GM12878 (cell line): ENCODE results near the gene SPATA2. TPM values are rescaled to one million over a fixed set of nuclear protein-coding genes. Genes with fewer than 3 reads are reported as not detected.

Experiments
- CHD2 ChIP-seq: IDR thresholded peaks from 2 replicates; pipeline ENCODE4 v1.6.1; 2011; ENCODE audit warnings: low read depth, low read length, improper control_type of control experiment, borderline replicate concordance
- DPF2 ChIP-seq: fragments of 450-650 bp; IDR thresholded peaks from 2 replicates; pipeline ENCODE4 v1.6.1; 2017; ENCODE audit warnings: mild to moderate bottlenecking
- FOXM1 ChIP-seq: IDR thresholded peaks from 2 replicates; pipeline ENCODE4 v1.6.1; 2012; ENCODE audit warnings: low read depth, mild to moderate bottlenecking, inconsistent platforms, low read length, moderate library complexity
- KDM1A ChIP-seq: fragments of 200-600 bp; sonication (generic); IDR thresholded peaks from 2 replicates; pipeline ENCODE4 v1.6.1; 2016; ENCODE audit warnings: borderline replicate concordance
- MTA3 ChIP-seq: IDR thresholded peaks from 2 replicates; pipeline ENCODE4 v1.6.1; 2012; ENCODE audit warnings: low read length, inconsistent platforms, borderline replicate concordance
- NBN ChIP-seq: fragments of 450-650 bp; IDR thresholded peaks from 2 replicates; pipeline ENCODE4 v1.6.1; 2016
- PML ChIP-seq: IDR thresholded peaks from 2 replicates; pipeline ENCODE4 v1.6.1; 2012; ENCODE audit warnings: low read length, inconsistent platforms
- SMC3 ChIP-seq: IDR thresholded peaks from 2 replicates; pipeline ENCODE4 v1.6.1; 2011; ENCODE audit warnings: low read length, improper control_type of control experiment, borderline replicate concordance
- SP1 ChIP-seq: IDR thresholded peaks from one replicate; pipeline ENCODE4 v1.6.1; 2011; ENCODE audit warnings: low read depth, low read length
- SREBF2 ChIP-seq: IDR thresholded peaks from 2 replicates; pipeline ENCODE4 v1.6.1; 2012; ENCODE audit warnings: mild to moderate bottlenecking, low read length
- polyA plus RNA-seq, 11 experiments: library from polyadenylated mRNA; depleted of rRNA in 4 of 11; unstranded in 6 of 11; stranded (reverse) in 5 of 11; fragments of >200 nt; fragmentation: Nextera tagmentation in 4 of 11; fragmentation: Illumina TruSeq in 1 of 11; extraction: Ambion mirVana in 4 of 11; extraction: Trizol in 1 of 11; gene quantifications; 1 replicate in 1 of 11; 2 replicates in 10 of 11; pipeline versions ENCODE4 v1.2.1 to v1.2.3, GENCODE V29; 2011 to 2016; ENCODE audit warnings: inconsistent platforms in 2 of 11, missing spikeins in 2 of 11, low read depth in 1 of 11
- total RNA-seq, 4 experiments: library from RNA; depleted of rRNA in 3 of 4; stranded (reverse); fragments of >200 nt in 3 of 4; fragmentation: Illumina TruSeq in 1 of 4; extraction: Trizol in 1 of 4; gene quantifications; 2 replicates each; pipeline versions ENCODE4 v1.2.1 to v1.2.3, GENCODE V29; 2013 to 2021
- TF ChIP-seq, protein P1 (sequence below): IDR thresholded peaks from 2 replicates; pipeline ENCODE4 v1.6.1; 2011; ENCODE audit warnings: low read depth, low read length, improper control_type of control experiment, borderline replicate concordance
- TF ChIP-seq, protein P2 (sequence below): fragments of 450-650 bp; IDR thresholded peaks from 2 replicates; pipeline ENCODE4 v1.6.1; 2017; ENCODE audit warnings: antibody characterized with exemption, mild to moderate bottlenecking, moderate library complexity
- TF ChIP-seq, protein P3 (sequence below): IDR thresholded peaks from 2 replicates; pipeline ENCODE4 v1.6.1; 2011; ENCODE audit warnings: borderline replicate concordance, low read depth, mild to moderate bottlenecking, moderate library complexity, low read length; ENCODE audit not compliant: insufficient read depth, poor library complexity, severe bottlenecking
- TF ChIP-seq, protein P4 (sequence below): IDR thresholded peaks from 2 replicates; pipeline ENCODE4 v1.6.1; 2012; ENCODE audit warnings: improper control_type of control experiment, low read depth, low read length; ENCODE audit not compliant: insufficient replicate concordance
- TF ChIP-seq, protein P5 (sequence below): fragments of 450-650 bp; formaldehyde crosslinking; IDR thresholded peaks from 2 replicates; pipeline ENCODE4 v1.4.0; 2020; ENCODE audit warnings: mild to moderate bottlenecking, moderate library complexity

The SPATA2 gene
- total and polyA plus RNA-seq, 10 of the 15 experiments (the other 5 are each of a cell fraction or from before 2014, with no cell fraction given) = 0.93 to 11.7 (median 5.6) TPM

DNA sequence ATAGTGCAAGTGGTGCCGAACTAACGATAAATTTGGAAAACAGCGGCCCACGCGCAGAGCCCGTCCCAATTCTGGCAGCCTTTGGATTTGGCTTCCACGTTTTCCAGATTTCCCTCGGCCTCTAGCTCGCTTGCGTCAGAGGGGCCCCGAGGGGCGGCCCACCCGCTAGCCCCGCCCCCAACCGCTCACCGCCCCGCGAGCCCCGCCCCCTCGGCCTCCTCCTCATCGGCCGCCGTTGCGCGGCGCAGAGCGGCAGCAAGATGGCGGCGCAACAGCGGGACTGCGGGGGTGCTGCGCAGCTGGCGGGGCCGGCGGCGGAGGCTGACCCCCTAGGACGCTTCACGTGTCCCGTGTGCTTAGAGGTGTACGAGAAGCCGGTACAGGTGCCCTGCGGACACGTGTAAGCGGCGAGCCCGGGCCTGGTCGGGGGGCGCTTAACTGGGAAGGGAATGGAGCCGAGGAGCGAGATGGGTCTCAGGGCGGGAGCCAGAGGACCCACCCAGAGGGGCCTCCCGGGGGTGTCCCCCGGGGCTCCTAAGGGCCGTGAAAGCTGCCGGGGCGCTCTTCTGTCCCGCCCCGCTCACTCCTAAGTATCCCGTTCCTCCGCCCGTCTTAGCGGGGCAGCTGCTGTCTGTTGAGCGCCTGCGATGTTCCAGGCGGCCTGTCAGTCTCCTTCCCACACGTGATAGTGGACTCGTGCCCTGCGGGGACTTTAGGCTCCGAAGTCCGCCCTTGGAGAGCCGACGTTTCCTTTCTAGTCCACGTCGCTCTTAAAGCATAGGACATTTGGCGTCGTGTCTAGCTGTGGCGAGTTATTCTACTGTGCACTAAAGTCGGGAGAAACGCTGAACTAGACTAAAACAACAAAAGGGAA, 21.1 kb upstream of the SPATA2 start, which contains the start of gene RNF114 (continued):
- TF ChIP-seq, protein P1, sequence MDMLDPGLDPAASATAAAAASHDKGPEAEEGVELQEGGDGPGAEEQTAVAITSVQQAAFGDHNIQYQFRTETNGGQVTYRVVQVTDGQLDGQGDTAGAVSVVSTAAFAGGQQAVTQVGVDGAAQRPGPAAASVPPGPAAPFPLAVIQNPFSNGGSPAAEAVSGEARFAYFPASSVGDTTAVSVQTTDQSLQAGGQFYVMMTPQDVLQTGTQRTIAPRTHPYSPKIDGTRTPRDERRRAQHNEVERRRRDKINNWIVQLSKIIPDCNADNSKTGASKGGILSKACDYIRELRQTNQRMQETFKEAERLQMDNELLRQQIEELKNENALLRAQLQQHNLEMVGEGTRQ = no peak
- TF ChIP-seq MTA3 (no peak), NBN (no peak), DPF2 (peak; percentile 73), CHD2 (no peak), FOXM1 (no peak), KDM1A (no peak), SREBF2 (no peak), SP1 (peak; percentile 92), PML (0 out of 2 replicates have a peak, but pooled peaks have one; percentile 52), SMC3 (no peak)
- TF ChIP-seq, protein P2, sequence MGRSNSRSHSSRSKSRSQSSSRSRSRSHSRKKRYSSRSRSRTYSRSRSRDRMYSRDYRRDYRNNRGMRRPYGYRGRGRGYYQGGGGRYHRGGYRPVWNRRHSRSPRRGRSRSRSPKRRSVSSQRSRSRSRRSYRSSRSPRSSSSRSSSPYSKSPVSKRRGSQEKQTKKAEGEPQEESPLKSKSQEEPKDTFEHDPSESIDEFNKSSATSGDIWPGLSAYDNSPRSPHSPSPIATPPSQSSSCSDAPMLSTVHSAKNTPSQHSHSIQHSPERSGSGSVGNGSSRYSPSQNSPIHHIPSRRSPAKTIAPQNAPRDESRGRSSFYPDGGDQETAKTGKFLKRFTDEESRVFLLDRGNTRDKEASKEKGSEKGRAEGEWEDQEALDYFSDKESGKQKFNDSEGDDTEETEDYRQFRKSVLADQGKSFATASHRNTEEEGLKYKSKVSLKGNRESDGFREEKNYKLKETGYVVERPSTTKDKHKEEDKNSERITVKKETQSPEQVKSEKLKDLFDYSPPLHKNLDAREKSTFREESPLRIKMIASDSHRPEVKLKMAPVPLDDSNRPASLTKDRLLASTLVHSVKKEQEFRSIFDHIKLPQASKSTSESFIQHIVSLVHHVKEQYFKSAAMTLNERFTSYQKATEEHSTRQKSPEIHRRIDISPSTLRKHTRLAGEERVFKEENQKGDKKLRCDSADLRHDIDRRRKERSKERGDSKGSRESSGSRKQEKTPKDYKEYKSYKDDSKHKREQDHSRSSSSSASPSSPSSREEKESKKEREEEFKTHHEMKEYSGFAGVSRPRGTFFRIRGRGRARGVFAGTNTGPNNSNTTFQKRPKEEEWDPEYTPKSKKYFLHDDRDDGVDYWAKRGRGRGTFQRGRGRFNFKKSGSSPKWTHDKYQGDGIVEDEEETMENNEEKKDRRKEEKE = no peak
- TF ChIP-seq, protein P3, sequence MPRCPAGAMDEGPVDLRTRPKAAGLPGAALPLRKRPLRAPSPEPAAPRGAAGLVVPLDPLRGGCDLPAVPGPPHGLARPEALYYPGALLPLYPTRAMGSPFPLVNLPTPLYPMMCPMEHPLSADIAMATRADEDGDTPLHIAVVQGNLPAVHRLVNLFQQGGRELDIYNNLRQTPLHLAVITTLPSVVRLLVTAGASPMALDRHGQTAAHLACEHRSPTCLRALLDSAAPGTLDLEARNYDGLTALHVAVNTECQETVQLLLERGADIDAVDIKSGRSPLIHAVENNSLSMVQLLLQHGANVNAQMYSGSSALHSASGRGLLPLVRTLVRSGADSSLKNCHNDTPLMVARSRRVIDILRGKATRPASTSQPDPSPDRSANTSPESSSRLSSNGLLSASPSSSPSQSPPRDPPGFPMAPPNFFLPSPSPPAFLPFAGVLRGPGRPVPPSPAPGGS = no peak
- TF ChIP-seq, protein P4, sequence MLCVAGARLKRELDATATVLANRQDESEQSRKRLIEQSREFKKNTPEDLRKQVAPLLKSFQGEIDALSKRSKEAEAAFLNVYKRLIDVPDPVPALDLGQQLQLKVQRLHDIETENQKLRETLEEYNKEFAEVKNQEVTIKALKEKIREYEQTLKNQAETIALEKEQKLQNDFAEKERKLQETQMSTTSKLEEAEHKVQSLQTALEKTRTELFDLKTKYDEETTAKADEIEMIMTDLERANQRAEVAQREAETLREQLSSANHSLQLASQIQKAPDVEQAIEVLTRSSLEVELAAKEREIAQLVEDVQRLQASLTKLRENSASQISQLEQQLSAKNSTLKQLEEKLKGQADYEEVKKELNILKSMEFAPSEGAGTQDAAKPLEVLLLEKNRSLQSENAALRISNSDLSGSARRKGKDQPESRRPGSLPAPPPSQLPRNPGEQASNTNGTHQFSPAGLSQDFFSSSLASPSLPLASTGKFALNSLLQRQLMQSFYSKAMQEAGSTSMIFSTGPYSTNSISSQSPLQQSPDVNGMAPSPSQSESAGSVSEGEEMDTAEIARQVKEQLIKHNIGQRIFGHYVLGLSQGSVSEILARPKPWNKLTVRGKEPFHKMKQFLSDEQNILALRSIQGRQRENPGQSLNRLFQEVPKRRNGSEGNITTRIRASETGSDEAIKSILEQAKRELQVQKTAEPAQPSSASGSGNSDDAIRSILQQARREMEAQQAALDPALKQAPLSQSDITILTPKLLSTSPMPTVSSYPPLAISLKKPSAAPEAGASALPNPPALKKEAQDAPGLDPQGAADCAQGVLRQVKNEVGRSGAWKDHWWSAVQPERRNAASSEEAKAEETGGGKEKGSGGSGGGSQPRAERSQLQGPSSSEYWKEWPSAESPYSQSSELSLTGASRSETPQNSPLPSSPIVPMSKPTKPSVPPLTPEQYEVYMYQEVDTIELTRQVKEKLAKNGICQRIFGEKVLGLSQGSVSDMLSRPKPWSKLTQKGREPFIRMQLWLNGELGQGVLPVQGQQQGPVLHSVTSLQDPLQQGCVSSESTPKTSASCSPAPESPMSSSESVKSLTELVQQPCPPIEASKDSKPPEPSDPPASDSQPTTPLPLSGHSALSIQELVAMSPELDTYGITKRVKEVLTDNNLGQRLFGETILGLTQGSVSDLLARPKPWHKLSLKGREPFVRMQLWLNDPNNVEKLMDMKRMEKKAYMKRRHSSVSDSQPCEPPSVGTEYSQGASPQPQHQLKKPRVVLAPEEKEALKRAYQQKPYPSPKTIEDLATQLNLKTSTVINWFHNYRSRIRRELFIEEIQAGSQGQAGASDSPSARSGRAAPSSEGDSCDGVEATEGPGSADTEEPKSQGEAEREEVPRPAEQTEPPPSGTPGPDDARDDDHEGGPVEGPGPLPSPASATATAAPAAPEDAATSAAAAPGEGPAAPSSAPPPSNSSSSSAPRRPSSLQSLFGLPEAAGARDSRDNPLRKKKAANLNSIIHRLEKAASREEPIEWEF = no peak
- TF ChIP-seq, protein P5, sequence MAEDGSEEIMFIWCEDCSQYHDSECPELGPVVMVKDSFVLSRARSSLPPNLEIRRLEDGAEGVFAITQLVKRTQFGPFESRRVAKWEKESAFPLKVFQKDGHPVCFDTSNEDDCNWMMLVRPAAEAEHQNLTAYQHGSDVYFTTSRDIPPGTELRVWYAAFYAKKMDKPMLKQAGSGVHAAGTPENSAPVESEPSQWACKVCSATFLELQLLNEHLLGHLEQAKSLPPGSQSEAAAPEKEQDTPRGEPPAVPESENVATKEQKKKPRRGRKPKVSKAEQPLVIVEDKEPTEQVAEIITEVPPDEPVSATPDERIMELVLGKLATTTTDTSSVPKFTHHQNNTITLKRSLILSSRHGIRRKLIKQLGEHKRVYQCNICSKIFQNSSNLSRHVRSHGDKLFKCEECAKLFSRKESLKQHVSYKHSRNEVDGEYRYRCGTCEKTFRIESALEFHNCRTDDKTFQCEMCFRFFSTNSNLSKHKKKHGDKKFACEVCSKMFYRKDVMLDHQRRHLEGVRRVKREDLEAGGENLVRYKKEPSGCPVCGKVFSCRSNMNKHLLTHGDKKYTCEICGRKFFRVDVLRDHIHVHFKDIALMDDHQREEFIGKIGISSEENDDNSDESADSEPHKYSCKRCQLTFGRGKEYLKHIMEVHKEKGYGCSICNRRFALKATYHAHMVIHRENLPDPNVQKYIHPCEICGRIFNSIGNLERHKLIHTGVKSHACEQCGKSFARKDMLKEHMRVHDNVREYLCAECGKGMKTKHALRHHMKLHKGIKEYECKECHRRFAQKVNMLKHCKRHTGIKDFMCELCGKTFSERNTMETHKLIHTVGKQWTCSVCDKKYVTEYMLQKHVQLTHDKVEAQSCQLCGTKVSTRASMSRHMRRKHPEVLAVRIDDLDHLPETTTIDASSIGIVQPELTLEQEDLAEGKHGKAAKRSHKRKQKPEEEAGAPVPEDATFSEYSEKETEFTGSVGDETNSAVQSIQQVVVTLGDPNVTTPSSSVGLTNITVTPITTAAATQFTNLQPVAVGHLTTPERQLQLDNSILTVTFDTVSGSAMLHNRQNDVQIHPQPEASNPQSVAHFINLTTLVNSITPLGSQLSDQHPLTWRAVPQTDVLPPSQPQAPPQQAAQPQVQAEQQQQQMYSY (CRISPR knock-in tag) = no peak
